Liver (tissue), 9 donors: Measurements from ENCODE around the gene SPTB. TPM values are rescaled to one million over a fixed set of nuclear protein-coding genes. Genes with fewer than 3 reads are reported as not detected.

Experiments
- DNase-seq: peaks from one replicate; pipeline ENCODE4 v3.0.0-alpha.2; 2017; ENCODE audit warnings: low spot score
- H3K27ac ChIP-seq, 2 donors: one replicate each; pipeline ENCODE4 v1.7.0; 2013; ENCODE audit warnings: inconsistent platforms in 2 of 2, low read length in 2 of 2, control low read depth in 1 of 2, low read depth in 1 of 2, mild to moderate bottlenecking in 1 of 2
- H3K27me3 ChIP-seq, 4 donors: one replicate each; pipeline versions ENCODE4 v1.6.1 to v1.7.0; 2013; ENCODE audit warnings: low read length in 3 of 4, inconsistent platforms in 1 of 4, mild to moderate bottlenecking in 1 of 4, moderate library complexity in 1 of 4; ENCODE audit not compliant: control insufficient read depth in 4 of 4, insufficient read depth in 4 of 4
- H3K36me3 ChIP-seq, 4 donors: one replicate each; pipeline versions ENCODE4 v1.6.1 to v1.7.0; 2013; ENCODE audit warnings: low read length in 3 of 4, mild to moderate bottlenecking in 3 of 4, low read depth in 1 of 4, moderate library complexity in 1 of 4; ENCODE audit not compliant: control insufficient read depth in 4 of 4, insufficient read depth in 3 of 4
- H3K4me1 ChIP-seq, 4 donors: one replicate each; pipeline versions ENCODE4 v1.6.1 to v1.7.0; 2013; ENCODE audit warnings: low read length in 3 of 4, mild to moderate bottlenecking in 3 of 4, moderate library complexity in 1 of 4; ENCODE audit not compliant: control insufficient read depth in 4 of 4, insufficient read depth in 4 of 4
- H3K4me3 ChIP-seq, 3 donors: one replicate each; pipeline versions ENCODE4 v1.6.1 to v1.7.0; 2013; ENCODE audit warnings: low read length in 3 of 3, control low read depth in 1 of 3, low read depth in 1 of 3, mild to moderate bottlenecking in 1 of 3
- H3K9ac ChIP-seq, 2 donors: one replicate each; pipeline ENCODE4 v1.7.0; 2013; ENCODE audit warnings: low read length in 2 of 2, mild to moderate bottlenecking in 2 of 2, moderate library complexity in 2 of 2, control low read depth in 1 of 2, low read depth in 1 of 2
- H3K9me3 ChIP-seq, 4 donors: one replicate each; pipeline versions ENCODE4 v1.6.1 to v1.7.0; 2013; ENCODE audit warnings: low read length in 3 of 4; ENCODE audit not compliant: control insufficient read depth in 4 of 4
- EGR1 ChIP-seq, 2 donors: IDR thresholded peaks; 2 replicates each; pipeline ENCODE4 v1.6.1; 2016 to 2018; ENCODE audit warnings: antibody characterized with exemption in 2 of 2, low read depth in 2 of 2
- FOXA1 ChIP-seq: IDR thresholded peaks from 2 replicates; pipeline ENCODE4 v1.6.1; 2016; ENCODE audit warnings: antibody characterized with exemption
- FOXA2 ChIP-seq: IDR thresholded peaks from 2 replicates; pipeline ENCODE4 v1.6.1; 2016; ENCODE audit warnings: antibody characterized with exemption
- GABPA ChIP-seq, 2 donors: IDR thresholded peaks in 1 of 2; conservative IDR thresholded peaks in 1 of 2; 2 replicates each; pipeline ENCODE4 v1.6.1; 2016; ENCODE audit warnings: antibody characterized with exemption in 2 of 2, mild to moderate bottlenecking in 1 of 2, moderate library complexity in 1 of 2
- JUND ChIP-seq, 2 donors: IDR thresholded peaks; 2 replicates each; pipeline ENCODE4 v1.6.1; 2016; ENCODE audit warnings: antibody characterized with exemption in 2 of 2
- NR2F2 ChIP-seq: IDR thresholded peaks from 2 replicates; pipeline ENCODE4 v1.6.1; 2016; ENCODE audit warnings: antibody characterized with exemption
- RAD21 ChIP-seq, 2 donors: IDR thresholded peaks; 2 replicates each; pipeline ENCODE4 v1.6.1; 2016; ENCODE audit warnings: antibody characterized with exemption in 2 of 2, mild to moderate bottlenecking in 2 of 2
- RXRA ChIP-seq, 2 donors: IDR thresholded peaks; 2 replicates each; pipeline ENCODE4 v1.6.1; 2017 to 2018; ENCODE audit warnings: antibody characterized with exemption in 2 of 2, mild to moderate bottlenecking in 1 of 2
- SP1 ChIP-seq: IDR thresholded peaks from 2 replicates; pipeline ENCODE4 v1.6.1; 2018; ENCODE audit warnings: antibody characterized with exemption, mild to moderate bottlenecking
- TAF1 ChIP-seq: conservative IDR thresholded peaks from 2 replicates; pipeline ENCODE4 v1.6.1; 2016; ENCODE audit warnings: antibody characterized with exemption, mild to moderate bottlenecking
- YY1 ChIP-seq: IDR thresholded peaks from 2 replicates; pipeline ENCODE4 v1.6.1; 2016; ENCODE audit warnings: antibody characterized with exemption, mild to moderate bottlenecking
- WGBS: extraction: QIAGEN DNeasy Blood & Tissue Kit; methylation state at CpG from one replicate; pipeline ENCODE4 v1.1.7; 2013; 5-methylcytosine and 5-hydroxymethylcytosine counted together
- polyA plus RNA-seq, 2 donors: library from polyadenylated mRNA; stranded (reverse) in 1 of 2; unstranded in 1 of 2; fragments of 200-250 nt in 1 of 2; fragments of >200 nt in 1 of 2; fragmentation: Nextera tagmentation in 1 of 2; extraction: Ambion mirVana in 1 of 2; gene quantifications; one replicate each; pipeline versions ENCODE4 v1.2.1 to v1.2.3, GENCODE V29; 2013 to 2015
- total RNA-seq, 2 donors: library from RNA; depleted of rRNA; stranded (reverse); fragments of >200 nt; gene quantifications; one replicate each; pipeline ENCODE4 v1.2.3, GENCODE V29; 2014
- TF ChIP-seq, protein P1 (sequence below): IDR thresholded peaks from 2 replicates; pipeline ENCODE4 v1.6.1; 2016; ENCODE audit warnings: antibody characterized with exemption
- TF ChIP-seq, protein P2 (sequence below): IDR thresholded peaks from 2 replicates; pipeline ENCODE4 v1.6.1; 2016; ENCODE audit warnings: antibody characterized with exemption
- TF ChIP-seq, protein P3 (sequence below): IDR thresholded peaks from 2 replicates; pipeline ENCODE4 v1.6.1; 2016; ENCODE audit warnings: antibody characterized with exemption
- TF ChIP-seq, protein P4 (sequence below): fragments of 150-350 bp; IDR thresholded peaks from 2 replicates; pipeline ENCODE4 v1.5.1; 2017; ENCODE audit warnings: improper control_type of control experiment, low read depth, low read length; ENCODE audit not compliant: missing input control
- donor health status: healthy.
- donor health status: healthy.
- donor health status: healthy.
- donor health status: healthy.
- donor health status: healthy.

SPTB gene
- total and polyA plus RNA-seq, 4 donors, result 0.12 to 332 (median 0.26) TPM

DNA sequence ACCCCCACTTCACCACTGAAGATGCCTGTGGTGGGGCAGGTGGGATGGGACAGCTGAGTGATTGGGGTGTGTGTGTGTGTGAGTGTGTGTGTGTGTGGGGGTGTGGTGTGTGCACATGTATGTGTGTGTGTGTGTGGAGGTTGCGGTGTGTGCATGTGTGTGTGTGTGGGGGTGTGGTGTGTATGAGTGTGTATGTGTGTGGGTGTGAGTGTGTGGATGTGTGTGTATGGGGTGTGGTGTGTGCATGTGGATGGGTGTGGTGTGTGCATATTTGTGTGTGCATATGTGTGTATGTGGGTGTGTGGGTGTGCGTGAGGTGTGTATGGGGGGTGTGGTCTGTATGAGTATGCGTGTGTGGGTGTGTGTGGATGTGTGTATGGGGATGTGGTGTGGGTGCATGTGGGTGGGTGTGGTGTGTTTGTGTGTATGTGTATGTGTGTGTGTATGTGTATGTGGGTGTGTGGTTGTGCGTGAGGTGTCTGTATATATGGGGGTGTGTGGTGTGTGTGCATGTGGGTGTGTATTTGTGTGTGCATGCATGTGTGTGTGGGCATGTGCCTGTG lies 113.9 kb downstream of the SPTB start:
- H3K36me3 ChIP-seq, result no peaks in the 10 kb centered on the region
- no peak for DNase-seq
- no peak overlapping the region for H3K27ac ChIP-seq
- no peaks in the 10 kb centered on the region for H3K27me3 ChIP-seq
- 95% methylated on average over 4 of the region's 4 CpGs for WGBS
- H3K4me3 ChIP-seq, result no peak overlapping the region
- TF ChIP-seq, protein P1, sequence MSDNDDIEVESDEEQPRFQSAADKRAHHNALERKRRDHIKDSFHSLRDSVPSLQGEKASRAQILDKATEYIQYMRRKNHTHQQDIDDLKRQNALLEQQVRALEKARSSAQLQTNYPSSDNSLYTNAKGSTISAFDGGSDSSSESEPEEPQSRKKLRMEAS, result no peak
- TF ChIP-seq YY1 (no peak), RXRA (IDR thresholded peaks at IDR 0.05) (no peak), SP1 (no peak), NR2F2 (no peak), JUND (IDR thresholded peaks at IDR 0.05) (no peak), EGR1 (IDR thresholded peaks at IDR 0.05; ENCODE audit: low read depth in 2 of 2) (no peak), FOXA1 (no peak), RAD21 (IDR thresholded peaks at IDR 0.05) (no peak), FOXA2 (no peak), GABPA (IDR thresholded peaks at IDR 0.05 in 1 of 2, conservative IDR thresholded peaks at IDR 0.05 in 1 of 2) (no peak), TAF1 (no peak)
- TF ChIP-seq, protein P2, sequence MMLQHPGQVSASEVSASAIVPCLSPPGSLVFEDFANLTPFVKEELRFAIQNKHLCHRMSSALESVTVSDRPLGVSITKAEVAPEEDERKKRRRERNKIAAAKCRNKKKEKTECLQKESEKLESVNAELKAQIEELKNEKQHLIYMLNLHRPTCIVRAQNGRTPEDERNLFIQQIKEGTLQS, result no peak
- TF ChIP-seq, protein P3, sequence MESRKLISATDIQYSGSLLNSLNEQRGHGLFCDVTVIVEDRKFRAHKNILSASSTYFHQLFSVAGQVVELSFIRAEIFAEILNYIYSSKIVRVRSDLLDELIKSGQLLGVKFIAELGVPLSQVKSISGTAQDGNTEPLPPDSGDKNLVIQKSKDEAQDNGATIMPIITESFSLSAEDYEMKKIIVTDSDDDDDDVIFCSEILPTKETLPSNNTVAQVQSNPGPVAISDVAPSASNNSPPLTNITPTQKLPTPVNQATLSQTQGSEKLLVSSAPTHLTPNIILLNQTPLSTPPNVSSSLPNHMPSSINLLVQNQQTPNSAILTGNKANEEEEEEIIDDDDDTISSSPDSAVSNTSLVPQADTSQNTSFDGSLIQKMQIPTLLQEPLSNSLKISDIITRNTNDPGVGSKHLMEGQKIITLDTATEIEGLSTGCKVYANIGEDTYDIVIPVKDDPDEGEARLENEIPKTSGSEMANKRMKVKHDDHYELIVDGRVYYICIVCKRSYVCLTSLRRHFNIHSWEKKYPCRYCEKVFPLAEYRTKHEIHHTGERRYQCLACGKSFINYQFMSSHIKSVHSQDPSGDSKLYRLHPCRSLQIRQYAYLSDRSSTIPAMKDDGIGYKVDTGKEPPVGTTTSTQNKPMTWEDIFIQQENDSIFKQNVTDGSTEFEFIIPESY, result no peak
- H3K4me1 ChIP-seq, result peaks cover 0 to 9% (median 4%) of the 10 kb centered on the region in 4 donors
- no peaks in the 10 kb centered on the region for H3K9me3 ChIP-seq
- no peak overlapping the region for H3K9ac ChIP-seq

DNA sequence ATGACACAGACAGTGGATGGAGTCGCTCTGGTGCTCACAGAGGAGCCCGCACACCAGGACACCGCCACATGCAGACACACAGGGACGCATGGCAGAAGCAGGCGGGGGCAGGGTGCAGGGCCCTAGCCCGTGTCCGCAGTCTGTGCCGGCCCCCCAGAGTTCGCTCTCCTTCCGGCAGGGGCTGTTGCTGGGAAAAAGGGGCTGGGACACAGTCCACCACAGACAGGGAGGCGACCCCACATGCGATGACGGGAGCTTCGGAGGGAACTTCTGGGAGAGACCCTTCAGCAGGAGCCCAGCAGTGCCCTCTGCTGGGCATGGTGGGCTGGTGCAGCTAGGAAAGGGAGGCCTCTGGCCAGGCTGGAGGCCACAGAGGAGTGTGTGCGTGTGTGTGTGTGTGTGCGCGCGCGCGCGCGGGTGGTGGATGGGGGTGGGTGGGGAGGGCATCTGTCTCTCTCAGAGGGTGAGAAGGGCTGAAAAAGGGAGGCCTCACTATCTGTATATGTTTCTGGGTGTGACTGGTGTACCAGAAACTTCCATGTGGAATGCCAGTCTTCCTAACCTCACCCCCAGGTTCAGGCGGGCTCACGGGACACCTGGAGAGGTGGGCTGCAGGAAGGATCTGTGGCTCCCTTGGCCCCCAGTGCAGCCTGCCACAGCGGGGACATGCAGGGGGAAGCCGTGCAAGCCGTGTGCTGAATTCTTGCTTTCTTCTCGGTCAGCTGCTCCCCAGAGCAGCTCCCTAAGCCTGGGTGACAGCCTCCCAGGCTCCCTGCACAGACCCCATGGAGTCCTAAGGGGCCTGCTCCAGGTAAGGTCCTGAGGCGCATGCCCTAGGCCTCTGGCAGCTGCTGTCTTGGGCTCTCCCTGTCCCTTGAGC lies 114.8 kb downstream of the SPTB start:
- Histone ChIP-seq H3K27ac (no peak overlapping the region), H3K36me3 (no peaks in the 10 kb centered on the region), H3K4me3 (peak overlapping the region in 2 of 3 donors; percentile 5 to 33), H3K9ac (no peak overlapping the region), H3K27me3 (no peaks in the 10 kb centered on the region), H3K9me3 (no peaks in the 10 kb centered on the region), H3K4me1 (peaks cover 0 to 9% (median 4%) of the 10 kb centered on the region in 4 donors)
- peak; percentile 76 for DNase-seq
- 25% methylated on average over 29 of the region's 29 CpGs for WGBS
- TF ChIP-seq, protein P4, sequence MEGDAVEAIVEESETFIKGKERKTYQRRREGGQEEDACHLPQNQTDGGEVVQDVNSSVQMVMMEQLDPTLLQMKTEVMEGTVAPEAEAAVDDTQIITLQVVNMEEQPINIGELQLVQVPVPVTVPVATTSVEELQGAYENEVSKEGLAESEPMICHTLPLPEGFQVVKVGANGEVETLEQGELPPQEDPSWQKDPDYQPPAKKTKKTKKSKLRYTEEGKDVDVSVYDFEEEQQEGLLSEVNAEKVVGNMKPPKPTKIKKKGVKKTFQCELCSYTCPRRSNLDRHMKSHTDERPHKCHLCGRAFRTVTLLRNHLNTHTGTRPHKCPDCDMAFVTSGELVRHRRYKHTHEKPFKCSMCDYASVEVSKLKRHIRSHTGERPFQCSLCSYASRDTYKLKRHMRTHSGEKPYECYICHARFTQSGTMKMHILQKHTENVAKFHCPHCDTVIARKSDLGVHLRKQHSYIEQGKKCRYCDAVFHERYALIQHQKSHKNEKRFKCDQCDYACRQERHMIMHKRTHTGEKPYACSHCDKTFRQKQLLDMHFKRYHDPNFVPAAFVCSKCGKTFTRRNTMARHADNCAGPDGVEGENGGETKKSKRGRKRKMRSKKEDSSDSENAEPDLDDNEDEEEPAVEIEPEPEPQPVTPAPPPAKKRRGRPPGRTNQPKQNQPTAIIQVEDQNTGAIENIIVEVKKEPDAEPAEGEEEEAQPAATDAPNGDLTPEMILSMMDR, result peak; percentile 90
- TF ChIP-seq RAD21 (IDR thresholded peaks at IDR 0.05) (peak; percentile 83 to 88), JUND (IDR thresholded peaks at IDR 0.05) (no peak)
- TF ChIP-seq, protein P1, result no peak
